ENCODE measurements around the gene KHNYN.
A peak's percentile ranks its signal among the peaks of the same experiment; 100 is the strongest.

Gene KHNYN

GRCh38 chr14:24395609-24396582 is 33.9 kb upstream of the KHNYN start:
- peak; percentile 91 for DNase-seq (ENCODE audit: low read depth)
- H3K4me3 ChIP-seq (ENCODE audit: low read length): no peak overlapping the region
- TF ChIP-seq, protein P1, sequence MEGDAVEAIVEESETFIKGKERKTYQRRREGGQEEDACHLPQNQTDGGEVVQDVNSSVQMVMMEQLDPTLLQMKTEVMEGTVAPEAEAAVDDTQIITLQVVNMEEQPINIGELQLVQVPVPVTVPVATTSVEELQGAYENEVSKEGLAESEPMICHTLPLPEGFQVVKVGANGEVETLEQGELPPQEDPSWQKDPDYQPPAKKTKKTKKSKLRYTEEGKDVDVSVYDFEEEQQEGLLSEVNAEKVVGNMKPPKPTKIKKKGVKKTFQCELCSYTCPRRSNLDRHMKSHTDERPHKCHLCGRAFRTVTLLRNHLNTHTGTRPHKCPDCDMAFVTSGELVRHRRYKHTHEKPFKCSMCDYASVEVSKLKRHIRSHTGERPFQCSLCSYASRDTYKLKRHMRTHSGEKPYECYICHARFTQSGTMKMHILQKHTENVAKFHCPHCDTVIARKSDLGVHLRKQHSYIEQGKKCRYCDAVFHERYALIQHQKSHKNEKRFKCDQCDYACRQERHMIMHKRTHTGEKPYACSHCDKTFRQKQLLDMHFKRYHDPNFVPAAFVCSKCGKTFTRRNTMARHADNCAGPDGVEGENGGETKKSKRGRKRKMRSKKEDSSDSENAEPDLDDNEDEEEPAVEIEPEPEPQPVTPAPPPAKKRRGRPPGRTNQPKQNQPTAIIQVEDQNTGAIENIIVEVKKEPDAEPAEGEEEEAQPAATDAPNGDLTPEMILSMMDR (IDR thresholded peaks at IDR 0.05; ENCODE audit: insufficient read depth, low read depth, low read length, missing control alignments): no peak

- DNase-seq (ENCODE audit: low read depth): no peak
- TF ChIP-seq, protein P1 (IDR thresholded peaks at IDR 0.05; ENCODE audit: insufficient read depth, low read depth, low read length, missing control alignments): no peak
- no peak overlapping the region for H3K4me3 ChIP-seq (ENCODE audit: low read length)
Measured at GRCh38 chr14:24397639-24398292, 32.0 kb upstream of the KHNYN start.

DNA sequence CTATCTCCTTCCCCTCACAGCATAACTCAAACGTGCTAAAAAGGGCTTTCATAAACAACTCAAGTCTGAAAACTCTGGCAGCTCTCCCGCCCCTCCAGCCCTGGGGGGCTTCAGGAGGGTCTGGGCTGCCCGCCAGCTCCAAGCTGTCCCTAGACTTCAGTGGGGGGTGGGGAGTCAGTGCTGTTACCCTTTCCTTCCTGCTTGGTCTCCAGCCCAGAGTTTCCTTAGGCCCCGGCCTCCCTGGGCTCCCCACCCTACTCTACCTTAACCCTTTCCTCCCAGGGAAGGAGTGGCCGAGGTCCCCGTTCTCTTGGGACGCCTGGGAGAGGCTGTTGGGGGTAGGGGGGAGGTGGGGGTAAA is 31.5 kb upstream of the KHNYN start:
- TF ChIP-seq, protein P1 (IDR thresholded peaks at IDR 0.05; ENCODE audit: insufficient read depth, low read depth, low read length, missing control alignments): no peak
- H3K4me3 ChIP-seq (ENCODE audit: low read length): peak overlapping the region; percentile 56
- DNase-seq (ENCODE audit: low read depth): no peak

DNA sequence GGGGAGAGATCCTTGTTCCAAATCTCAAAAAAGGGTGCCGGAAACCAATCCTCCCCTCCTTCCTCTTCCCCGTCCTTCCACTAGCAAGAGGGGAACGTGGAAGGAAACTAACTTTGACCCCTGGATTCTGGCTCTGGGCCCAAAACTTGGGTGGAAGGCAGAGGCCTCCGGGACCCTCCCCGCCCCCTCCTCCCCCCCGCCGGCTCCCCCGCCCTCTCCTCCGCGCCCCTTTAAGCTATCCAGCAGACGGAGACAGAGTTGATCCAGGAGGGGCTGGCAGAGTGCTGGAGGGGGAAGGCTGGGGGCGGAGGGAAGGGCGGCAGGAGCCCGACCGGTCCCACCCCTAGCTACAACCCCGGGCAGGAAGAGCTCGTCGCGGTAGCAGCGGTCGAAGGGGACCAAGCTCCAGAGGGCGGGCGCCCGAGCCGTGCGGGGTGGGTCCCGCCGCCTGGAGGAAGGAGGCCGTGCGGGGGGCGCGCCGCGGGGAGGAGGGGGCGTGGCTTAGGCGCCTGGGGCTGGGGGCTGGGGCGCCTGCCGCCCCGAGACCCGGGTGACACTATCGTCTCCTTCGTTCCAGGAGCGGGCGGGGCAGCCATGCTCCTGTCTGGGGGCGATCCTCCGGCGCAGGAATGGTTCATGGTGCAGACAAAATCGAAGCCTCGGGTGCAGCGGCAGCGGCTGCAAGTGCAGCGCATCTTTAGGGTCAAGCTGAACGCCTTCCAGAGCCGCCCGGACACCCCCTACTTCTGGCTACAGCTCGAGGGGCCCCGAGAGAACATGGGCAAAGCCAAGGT is 30.9 kb upstream of the KHNYN start, which contains the start of gene NYNRIN:
Gene NYNRIN (plus strand): TSS at position 351 of the 794 bp plus-strand sequence. CDS start 244 bp downstream, at position 595.
- peak; percentile 27 for DNase-seq (ENCODE audit: low read depth)
- peak within 1 kb of the TSS; percentile 56 for H3K4me3 ChIP-seq (ENCODE audit: low read length)

GRCh38 chr14:24399447-24399822 is 30.3 kb upstream of the KHNYN start:
- TF ChIP-seq, protein P1 (IDR thresholded peaks at IDR 0.05; ENCODE audit: insufficient read depth, low read depth, low read length, missing control alignments): no peak
- DNase-seq (ENCODE audit: low read depth): no peak
- peak overlapping the region; percentile 56 for H3K4me3 ChIP-seq (ENCODE audit: low read length)

More for the DNA sequence above, 30.9 kb upstream of the KHNYN start, which contains the start of gene NYNRIN:
- TF ChIP-seq, protein P1 (IDR thresholded peaks at IDR 0.05; ENCODE audit: insufficient read depth, low read depth, low read length, missing control alignments): no peak

DNA sequence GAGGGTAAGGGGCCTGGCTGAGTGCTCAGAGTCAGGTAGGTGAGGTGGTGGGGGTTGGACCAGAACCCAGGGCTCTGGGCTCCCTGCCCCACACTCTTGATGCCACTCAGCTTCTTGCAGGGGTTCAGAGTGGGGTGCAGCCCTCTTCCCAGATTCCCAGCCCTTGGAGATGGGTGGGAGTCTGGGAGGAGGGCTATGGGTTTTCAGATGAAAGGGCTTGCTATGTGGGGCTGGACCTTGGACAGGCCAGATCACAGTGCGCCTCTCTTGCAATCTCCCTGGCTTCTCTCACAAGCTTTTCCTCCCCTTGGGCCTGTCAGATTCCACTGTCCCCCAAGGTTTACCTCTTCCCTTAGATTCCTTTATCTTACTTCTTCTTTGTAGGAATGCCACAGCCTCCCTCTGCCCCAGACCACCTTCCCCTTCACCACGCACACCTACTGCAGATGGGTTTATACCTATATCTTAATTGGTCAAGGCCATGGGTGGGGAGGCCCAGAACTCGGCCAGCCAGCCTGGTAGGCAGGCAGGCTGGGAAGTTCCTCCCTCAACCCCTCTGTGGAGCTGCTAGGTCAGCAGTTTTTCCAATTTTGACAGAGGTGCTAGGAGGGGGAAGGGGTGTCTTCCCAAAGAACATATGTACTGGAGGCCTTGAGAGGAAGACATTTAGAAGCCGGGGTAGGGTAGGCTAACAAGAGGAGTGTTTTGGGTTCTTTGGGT is 29.6 kb upstream of the KHNYN start:
- DNase-seq (ENCODE audit: low read depth): no peak
- TF ChIP-seq, protein P1 (IDR thresholded peaks at IDR 0.05; ENCODE audit: insufficient read depth, low read depth, low read length, missing control alignments): no peak
- peak overlapping the region; percentile 56 for H3K4me3 ChIP-seq (ENCODE audit: low read length)
